GM12878 (cell line): ENCODE results near the gene PMM1. TPM values are rescaled to one million over a fixed set of nuclear protein-coding genes. Genes with fewer than 3 reads are reported as not detected.
A peak's percentile ranks its signal among the peaks of the same experiment; 100 is the strongest.

ENCODE experiments used
- ATAC-seq: fragments of 200-7000 bp; cut with Tn5 transposase; 3 replicates; pipeline ENCODE4 v1.9.1; 2020; ENCODE audit warnings: mild to moderate bottlenecking, moderate library complexity
- BruUV-seq: library from RNA; stranded (reverse); fragments of 400-500 nt; replicated peaks from 2 replicates; lab custom pipeline; 2021; lab: Mats Ljungman, UMichigan
- CTCF ChIA-PET: fragments of 300-600 bp; sonication (Branson Sonifier 250); formaldehyde crosslinking; extraction: SDS; loops from one replicate; lab custom pipeline; 2021; ENCODE audit warnings: inconsistent platforms; lab: Yijun Ruan, JAX
- POLR2A ChIA-PET: fragments of 350-600 bp; formaldehyde crosslinking; extraction: SDS; loops from one replicate; lab custom pipeline; 2021; ENCODE audit warnings: inconsistent platforms; lab: Charles Lee
- RAD21 ChIA-PET: fragments of 300-600 bp; sonication (Branson Sonifier 250); formaldehyde crosslinking; loops from one replicate; lab custom pipeline; 2023; ENCODE audit warnings: antibody characterized with exemption; ENCODE audit not compliant: unreplicated experiment; lab: Charles Lee
- SMC1A ChIA-PET: fragments of 300-600 bp; sonication (Branson Sonifier 250); formaldehyde crosslinking; loops from one replicate; lab custom pipeline; 2023; ENCODE audit not compliant: unreplicated experiment, uncharacterized antibody; lab: Charles Lee
- DNase-seq: peaks from one replicate; pipeline ENCODE4 v3.0.0-alpha.2; 2011; ENCODE audit warnings: low read depth, low spot score
- FAIRE-seq: peaks from 3 replicates; lab custom pipeline; 2011; peaks lifted over from hg19 to GRCh38; lab: Jason Lieb, UNC
- H2AFZ ChIP-seq: 2 replicates; pipeline ENCODE4 v1.6.0; 2011; ENCODE audit warnings: low read depth, low read length, control low read depth; ENCODE audit not compliant: control insufficient read depth
- H3K27ac ChIP-seq: 2 replicates; pipeline ENCODE4 v1.5.1; 2011; ENCODE audit warnings: control low read depth; ENCODE audit not compliant: control insufficient read depth, insufficient read depth
- H3K27me3 ChIP-seq, 2 experiments: replicated peaks in 1 of 2; 2 replicates each; pipeline versions ENCODE4 v1.6.0 to v1.6.1; 2011; ENCODE audit warnings: low read length in 1 of 2; ENCODE audit not compliant: control insufficient read depth in 2 of 2, insufficient read depth in 2 of 2
- H3K36me3 ChIP-seq, 2 experiments: 2 replicates each; pipeline ENCODE4 v1.5.1; 2011; ENCODE audit warnings: low read length in 1 of 2; ENCODE audit not compliant: control insufficient read depth in 2 of 2, insufficient read depth in 2 of 2
- H3K4me1 ChIP-seq: 2 replicates; pipeline ENCODE4 v1.6.1; 2011; ENCODE audit warnings: mild to moderate bottlenecking, low read length, moderate library complexity, mixed read lengths; ENCODE audit not compliant: control insufficient read depth, insufficient read depth
- H3K4me2 ChIP-seq: 2 replicates; pipeline ENCODE4 v1.6.0; 2011; ENCODE audit warnings: control low read depth; ENCODE audit not compliant: control insufficient read depth, insufficient read depth
- H3K4me3 ChIP-seq: fragments of 200-600 bp; sonication (generic); 2 replicates; pipeline ENCODE4 v1.5.1; 2016
- H3K79me2 ChIP-seq: 2 replicates; pipeline ENCODE4 v1.6.0; 2011; ENCODE audit warnings: low read length; ENCODE audit not compliant: control insufficient read depth, insufficient read depth
- H3K9ac ChIP-seq: 2 replicates; pipeline ENCODE4 v1.8.0; 2011; ENCODE audit warnings: low read length, control low read depth, mixed read lengths; ENCODE audit not compliant: control insufficient read depth, insufficient read depth
- H3K9me3 ChIP-seq: replicated peaks from 3 replicates; pipeline ENCODE4 v1.5.1; 2011; ENCODE audit warnings: mild to moderate bottlenecking, low read length; ENCODE audit not compliant: control insufficient read depth, insufficient read depth
- H4K20me1 ChIP-seq: 2 replicates; pipeline ENCODE4 v1.6.0; 2011; ENCODE audit not compliant: control insufficient read depth, insufficient read depth
- BCL11A ChIP-seq: IDR thresholded peaks from 2 replicates; pipeline ENCODE4 v1.6.1; 2011; ENCODE audit warnings: low read depth, low read length
- CEBPB ChIP-seq, 2 experiments: fragments of 150-350 bp in 1 of 2; IDR thresholded peaks; 2 replicates each; pipeline ENCODE4 v1.6.1; 2012 to 2014; ENCODE audit warnings: low read depth in 2 of 2, low read length in 2 of 2, borderline replicate concordance in 1 of 2, inconsistent platforms in 1 of 2
- EZH2 ChIP-seq: IDR thresholded peaks from 2 replicates; pipeline ENCODE4 v1.6.1; 2012; ENCODE audit warnings: low read depth, mild to moderate bottlenecking, control low read depth, inconsistent platforms, low read length, borderline replicate concordance; ENCODE audit not compliant: control insufficient read depth
- JUNB ChIP-seq: IDR thresholded peaks from 2 replicates; pipeline ENCODE4 v1.6.1; 2016; ENCODE audit warnings: antibody characterized with exemption, mild to moderate bottlenecking
- KLF5 ChIP-seq: fragments of 450-650 bp; IDR thresholded peaks from 2 replicates; pipeline ENCODE4 v1.6.1; 2014; ENCODE audit warnings: mild to moderate bottlenecking; ENCODE audit not compliant: partially characterized antibody
- MXI1 ChIP-seq: fragments of 150-350 bp; IDR thresholded peaks from 2 replicates; pipeline ENCODE4 v1.6.1; 2011; ENCODE audit warnings: low read depth, mild to moderate bottlenecking, inconsistent platforms, low read length, improper control_type of control experiment
- NFXL1 ChIP-seq: fragments of 450-650 bp; IDR thresholded peaks from 2 replicates; pipeline ENCODE4 v1.6.1; 2017; ENCODE audit warnings: antibody characterized with exemption, mild to moderate bottlenecking, borderline replicate concordance
- POLR2A ChIP-seq: IDR thresholded peaks from 2 replicates; pipeline ENCODE4 v1.6.1; 2011; ENCODE audit warnings: low read depth, mild to moderate bottlenecking, low read length
- SRF ChIP-seq, 2 experiments: IDR thresholded peaks; 2 replicates each; pipeline ENCODE4 v1.6.1; 2011; ENCODE audit warnings: low read depth in 2 of 2, low read length in 2 of 2, mild to moderate bottlenecking in 1 of 2, moderate library complexity in 1 of 2
- TBL1XR1 ChIP-seq: IDR thresholded peaks from 2 replicates; pipeline ENCODE4 v1.6.1; 2012; ENCODE audit warnings: low read depth, low read length, improper control_type of control experiment
- TCF3 ChIP-seq: IDR thresholded peaks from 2 replicates; pipeline ENCODE4 v1.6.1; 2012; ENCODE audit warnings: low read depth, mild to moderate bottlenecking, low read length, borderline replicate concordance; ENCODE audit not compliant: insufficient read depth
- YBX1 ChIP-seq: fragments of 450-650 bp; IDR thresholded peaks from 2 replicates; pipeline ENCODE4 v1.6.1; 2016; ENCODE audit warnings: antibody characterized with exemption
- ZNF207 ChIP-seq: fragments of 450-650 bp; IDR thresholded peaks from 2 replicates; pipeline ENCODE4 v1.6.1; 2014; ENCODE audit warnings: antibody characterized with exemption, mild to moderate bottlenecking, borderline replicate concordance
- ZNF274 ChIP-seq: IDR thresholded peaks from one replicate; pipeline ENCODE4 v1.8.0; 2011; ENCODE audit not compliant: insufficient read length, insufficient read depth
- WGBS: methylation state at CpG from one replicate; pipeline ENCODE4 v1.1.6; 2016; ENCODE audit warnings: low lambda C conversion rate; ENCODE audit not compliant: insufficient replicate concordance, insufficient coverage; ENCODE audit errors: missing lambda C conversion rate; 5-methylcytosine and 5-hydroxymethylcytosine counted together
- in situ Hi-C: fragments of 300-500 bp; cut with MboI; formaldehyde crosslinking; loops from 9 replicates; pipeline ENCODE4 v1.14.3; 2018; ENCODE audit warnings: mixed read lengths
- intact Hi-C: fragments of 100-400 bp; cut with micrococcal nuclease; formaldehyde crosslinking; loops from one replicate; pipeline ENCODE4 v1.14.2; 2022; ENCODE audit not compliant: unreplicated experiment
- polyA plus RNA-seq, 11 experiments: library from polyadenylated mRNA; depleted of rRNA in 4 of 11; unstranded in 6 of 11; stranded (reverse) in 5 of 11; fragments of >200 nt; fragmentation: Nextera tagmentation in 4 of 11; fragmentation: Illumina TruSeq in 1 of 11; extraction: Ambion mirVana in 4 of 11; extraction: Trizol in 1 of 11; gene quantifications; 1 replicate in 1 of 11; 2 replicates in 10 of 11; pipeline versions ENCODE4 v1.2.1 to v1.2.3, GENCODE V29; 2011 to 2016; ENCODE audit warnings: inconsistent platforms in 2 of 11, missing spikeins in 2 of 11, low read depth in 1 of 11
- total RNA-seq, 4 experiments: library from RNA; depleted of rRNA in 3 of 4; stranded (reverse); fragments of >200 nt in 3 of 4; fragmentation: Illumina TruSeq in 1 of 4; extraction: Trizol in 1 of 4; gene quantifications; 2 replicates each; pipeline versions ENCODE4 v1.2.1 to v1.2.3, GENCODE V29; 2013 to 2021

The PMM1 gene
- total and polyA plus RNA-seq, 10 of the 15 experiments (the other 5 are each of a cell fraction or from before 2014, with no cell fraction given) = 8.2 to 32.2 (median 16.9) TPM

DNA sequence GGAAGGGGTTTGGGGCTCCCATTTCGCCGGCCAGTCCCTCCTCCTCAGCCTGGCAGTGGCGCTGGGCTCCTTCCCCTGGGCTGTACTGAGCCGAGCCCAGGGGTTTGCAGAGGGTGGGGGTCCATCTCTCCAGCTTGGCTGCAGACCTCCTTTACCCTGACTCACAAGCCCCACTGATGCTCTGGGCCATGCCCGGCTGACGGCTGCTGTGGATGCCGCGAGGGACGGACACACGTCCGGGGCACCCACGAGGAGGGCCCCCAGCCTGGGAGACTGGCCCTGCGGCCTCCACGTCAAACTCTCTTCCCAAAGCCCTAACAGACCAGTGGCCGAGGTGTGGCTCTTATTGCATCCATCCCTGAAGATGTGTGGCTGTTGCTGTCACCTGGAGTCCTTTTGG is 14.1 kb downstream of the PMM1 start:
- POLR2A ChIA-PET = no interaction called here
- no peak overlapping the region for H3K27ac ChIP-seq
- DNase-seq = no peak
- intact Hi-C loops = no loop called here
- TF ChIP-seq BCL11A (no peak), POLR2A (0 out of 2 replicates have a peak, but pooled peaks have one; percentile 4), CEBPB (IDR thresholded peaks at IDR 0.05; ENCODE audit: borderline replicate concordance in 1 of 2, low read depth in 2 of 2, low read length in 2 of 2) (no peak), KLF5 (no peak), JUNB (no peak), SRF (IDR thresholded peaks at IDR 0.05; ENCODE audit: low read depth in 2 of 2, low read length in 2 of 2) (no peak)
- TF ChIP-seq, all 136 proteins: peak for 1
- FAIRE-seq (no peak), ATAC-seq (no peak)
- Histone ChIP-seq H3K4me1 (no peaks in the 10 kb centered on the region), H3K79me2 (no peaks in the 10 kb centered on the region), H3K9ac (no peak overlapping the region), H3K36me3 (peaks cover 0 to 4% of the 10 kb centered on the region in 2 experiments; a peak in 2 of 4 replicates), H3K9me3 (no peaks in the 10 kb centered on the region), H3K27me3 (no peaks in the 10 kb centered on the region), H3K4me3 (no peak overlapping the region), H2AFZ (no peak overlapping the region), H4K20me1 (no peaks in the 10 kb centered on the region), H3K4me2 (no peak overlapping the region)
- in situ Hi-C loops = no loop called here
- ChIA-PET RAD21 (no interaction called here), SMC1A (no interaction called here), CTCF (no interaction called here)
- WGBS = 90% methylated on average over 15 of the region's 15 CpGs
- no TSS peak for BruUV-seq

DNA sequence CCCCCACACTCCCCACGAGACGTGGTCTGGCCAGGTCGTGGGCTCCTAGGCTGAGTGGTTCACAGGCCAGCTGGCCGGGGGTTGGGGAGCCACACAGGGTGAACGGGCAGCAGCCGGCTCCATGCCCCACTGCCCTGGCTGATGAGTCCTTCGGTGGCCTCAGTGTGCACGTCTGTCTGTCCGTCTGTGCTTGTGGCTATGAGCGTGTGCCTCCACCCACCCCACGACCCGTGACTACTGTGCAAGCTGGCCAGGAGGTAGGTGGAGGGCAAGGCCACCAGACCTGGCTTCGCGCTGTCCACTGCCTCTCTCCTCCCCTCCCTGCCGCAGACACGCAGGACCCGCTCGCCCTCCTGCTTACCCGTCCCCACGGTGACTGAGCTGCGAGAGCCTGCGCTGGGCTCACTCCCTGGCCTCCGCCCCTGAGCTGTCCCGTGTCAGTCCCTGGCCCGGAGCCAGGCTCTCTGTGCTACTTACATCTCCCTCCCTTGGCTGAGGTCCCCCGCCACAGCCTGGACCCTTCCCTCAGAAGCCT is 14.7 kb downstream of the PMM1 start:
- no peak overlapping the region for H3K4me3 ChIP-seq
- no peak overlapping the region for H2AFZ ChIP-seq
- H3K79me2 ChIP-seq = no peaks in the 10 kb centered on the region
- RAD21 ChIA-PET = no interaction called here
- SMC1A ChIA-PET = no interaction called here
- H3K9me3 ChIP-seq = no peaks in the 10 kb centered on the region
- peaks cover 0 to 4% of the 10 kb centered on the region in 2 experiments; a peak in 2 of 4 replicates for H3K36me3 ChIP-seq
- no TSS peak for BruUV-seq
- no peak overlapping the region for H3K4me2 ChIP-seq
- TF ChIP-seq NFXL1 (no peak), ZNF274 (no peak), ZNF207 (no peak), YBX1 (no peak), TBL1XR1 (no peak), MXI1 (no peak), TCF3 (no peak), EZH2 (no peak)
- no peak overlapping the region for H3K9ac ChIP-seq
- H3K4me1 ChIP-seq = no peaks in the 10 kb centered on the region
- DNase-seq = no peak
- CTCF ChIA-PET = no interaction called here
- in situ Hi-C loops = no loop called here
- H3K27me3 ChIP-seq = no peaks in the 10 kb centered on the region
- 84% methylated on average over 22 of the region's 26 CpGs for WGBS
- POLR2A ChIA-PET = interaction anchor here (0.8 kb wide), 1 partner anchor 14 kb away, joined by 3 read pairs; the partner anchor contains the start of gene PMM1
- ATAC-seq = no peak
- H4K20me1 ChIP-seq = no peaks in the 10 kb centered on the region
- intact Hi-C loops = no loop called here
- no peak for FAIRE-seq
- H3K27ac ChIP-seq = no peak overlapping the region
